ENCODE data around the gene DEUP1. TPM values are rescaled to one million over a fixed set of nuclear protein-coding genes. Genes with fewer than 3 reads are reported as not detected.

DEUP1 gene
- total RNA-seq, 1 donor from 2014 or later: 0.68 TPM

GRCh38 chr11:93481279-93481678 lies 150.7 kb downstream of the DEUP1 start:
- Histone ChIP-seq H3K9me3 (no peaks in the 10 kb centered on the region), H3K27ac (no peak overlapping the region), H3K27me3 (ENCODE audit: low read depth) (no peaks in the 10 kb centered on the region), H3K4me1 (no peaks in the 10 kb centered on the region), H3K36me3 (peaks cover 7% of the 10 kb centered on the region), H3K4me3 (no peak overlapping the region)
- no peak for ATAC-seq
- no peak for DNase-seq
- intact Hi-C loops (cut with DNase I): no loop called here
- TF ChIP-seq, protein P1, sequence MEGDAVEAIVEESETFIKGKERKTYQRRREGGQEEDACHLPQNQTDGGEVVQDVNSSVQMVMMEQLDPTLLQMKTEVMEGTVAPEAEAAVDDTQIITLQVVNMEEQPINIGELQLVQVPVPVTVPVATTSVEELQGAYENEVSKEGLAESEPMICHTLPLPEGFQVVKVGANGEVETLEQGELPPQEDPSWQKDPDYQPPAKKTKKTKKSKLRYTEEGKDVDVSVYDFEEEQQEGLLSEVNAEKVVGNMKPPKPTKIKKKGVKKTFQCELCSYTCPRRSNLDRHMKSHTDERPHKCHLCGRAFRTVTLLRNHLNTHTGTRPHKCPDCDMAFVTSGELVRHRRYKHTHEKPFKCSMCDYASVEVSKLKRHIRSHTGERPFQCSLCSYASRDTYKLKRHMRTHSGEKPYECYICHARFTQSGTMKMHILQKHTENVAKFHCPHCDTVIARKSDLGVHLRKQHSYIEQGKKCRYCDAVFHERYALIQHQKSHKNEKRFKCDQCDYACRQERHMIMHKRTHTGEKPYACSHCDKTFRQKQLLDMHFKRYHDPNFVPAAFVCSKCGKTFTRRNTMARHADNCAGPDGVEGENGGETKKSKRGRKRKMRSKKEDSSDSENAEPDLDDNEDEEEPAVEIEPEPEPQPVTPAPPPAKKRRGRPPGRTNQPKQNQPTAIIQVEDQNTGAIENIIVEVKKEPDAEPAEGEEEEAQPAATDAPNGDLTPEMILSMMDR (IDR thresholded peaks at IDR 0.05): no peak

GRCh38 chr11:93481696-93482095 lies 151.2 kb downstream of the DEUP1 start:
- intact Hi-C loops (cut with DNase I): no loop called here
- ATAC-seq (peak in 1 of 2 donors; percentile 35), DNase-seq (no peak)
- H3K4me3 ChIP-seq: no peak overlapping the region
- H3K36me3 ChIP-seq: peaks cover 7% of the 10 kb centered on the region
- TF ChIP-seq, protein P1 (IDR thresholded peaks at IDR 0.05): no peak
- no peaks in the 10 kb centered on the region for H3K4me1 ChIP-seq
- no peak overlapping the region for H3K27ac ChIP-seq
- H3K27me3 ChIP-seq (ENCODE audit: low read depth): no peaks in the 10 kb centered on the region
- H3K9me3 ChIP-seq: no peaks in the 10 kb centered on the region

DNA sequence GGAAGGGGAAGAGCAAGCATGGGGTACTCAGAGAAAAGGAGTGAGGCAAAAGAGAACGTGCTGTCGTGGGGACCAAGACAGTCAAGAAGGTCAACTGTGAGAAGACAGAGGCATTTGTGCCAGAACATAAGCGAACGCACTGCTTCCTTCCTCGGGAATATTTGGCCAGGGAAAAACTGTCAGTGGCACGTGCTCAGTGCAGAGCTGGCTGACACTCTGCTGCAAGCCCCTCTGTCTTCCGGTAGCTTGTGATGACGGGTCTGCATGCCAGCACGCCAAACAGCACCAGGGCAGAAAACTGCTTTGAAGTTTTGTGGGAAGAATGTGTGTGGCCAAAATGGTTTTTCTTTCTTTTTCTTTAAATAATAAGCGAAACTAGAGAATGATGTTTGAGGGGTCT lies 152.0 kb downstream of the DEUP1 start:
- Histone ChIP-seq H3K27me3 (ENCODE audit: low read depth) (no peaks in the 10 kb centered on the region), H3K9me3 (no peaks in the 10 kb centered on the region), H3K4me3 (no peak overlapping the region), H3K27ac (no peak overlapping the region), H3K36me3 (peaks cover 4% of the 10 kb centered on the region), H3K4me1 (no peaks in the 10 kb centered on the region)
- ATAC-seq (peak in 1 of 2 donors; percentile 7), DNase-seq (no peak)
- TF ChIP-seq, protein P1 (IDR thresholded peaks at IDR 0.05): no peak
- intact Hi-C loops (cut with DNase I): no loop called here

- no peak overlapping the region for H3K27ac ChIP-seq
- H3K4me1 ChIP-seq: no peaks in the 10 kb centered on the region
- ATAC-seq (no peak), DNase-seq (no peak)
- intact Hi-C loops (cut with DNase I): no loop called here
- H3K27me3 ChIP-seq (ENCODE audit: low read depth): no peaks in the 10 kb centered on the region
- H3K4me3 ChIP-seq: no peak overlapping the region
- TF ChIP-seq, protein P1 (IDR thresholded peaks at IDR 0.05): no peak
- H3K36me3 ChIP-seq: no peaks in the 10 kb centered on the region
- no peaks in the 10 kb centered on the region for H3K9me3 ChIP-seq
Measured at GRCh38 chr11:93484716-93485115, 154.2 kb downstream of the DEUP1 start.

DNA sequence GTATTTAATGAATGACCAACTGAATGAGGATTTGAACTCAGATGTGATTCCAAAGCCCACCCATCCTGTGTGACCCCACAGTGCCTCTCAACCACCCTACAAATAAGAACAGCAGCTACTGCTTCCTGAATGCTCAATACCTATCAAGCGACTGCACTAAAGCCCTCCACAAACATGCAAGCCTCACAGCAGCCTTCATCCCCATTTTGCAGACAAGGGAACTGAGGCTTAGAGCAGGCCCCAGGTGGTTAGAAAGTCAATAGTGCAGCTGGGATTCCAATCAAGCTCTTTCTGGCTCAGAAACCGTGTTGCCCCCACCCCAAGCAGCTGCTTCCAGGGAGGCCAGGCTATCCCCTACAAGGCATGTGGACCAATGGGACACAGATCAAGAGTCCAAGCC lies 155.4 kb downstream of the DEUP1 start:
- Histone ChIP-seq H3K36me3 (no peaks in the 10 kb centered on the region), H3K9me3 (no peaks in the 10 kb centered on the region), H3K27me3 (ENCODE audit: low read depth) (no peaks in the 10 kb centered on the region), H3K4me1 (no peaks in the 10 kb centered on the region), H3K27ac (no peak overlapping the region), H3K4me3 (no peak overlapping the region)
- ATAC-seq (no peak), DNase-seq (no peak)
- TF ChIP-seq, protein P1 (IDR thresholded peaks at IDR 0.05): no peak
- intact Hi-C loops (cut with DNase I): no loop called here

DNA sequence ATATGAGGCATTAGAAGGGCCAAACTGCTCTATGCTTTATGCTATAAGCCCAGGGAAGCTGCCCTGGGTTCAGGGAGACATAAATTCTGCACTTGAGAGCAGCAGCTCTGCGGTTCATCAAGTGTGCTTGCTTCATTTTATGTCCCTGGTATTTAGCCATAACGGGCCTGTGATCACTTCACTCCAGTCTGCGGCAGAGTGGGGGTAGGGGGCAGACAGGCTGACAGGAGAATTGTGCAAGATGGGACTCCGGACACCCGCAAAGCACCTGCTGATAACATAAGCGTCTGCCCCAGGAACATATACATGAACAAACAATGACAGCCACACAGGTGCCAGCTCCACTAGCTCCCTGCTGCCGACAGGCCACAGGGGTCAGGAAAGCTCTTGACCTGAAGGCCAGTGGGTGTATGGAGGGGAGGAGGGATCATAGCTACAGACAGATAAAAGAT lies 156.5 kb downstream of the DEUP1 start:
- H3K4me3 ChIP-seq: no peak overlapping the region
- H3K27me3 ChIP-seq (ENCODE audit: low read depth): no peaks in the 10 kb centered on the region
- no peaks in the 10 kb centered on the region for H3K36me3 ChIP-seq
- TF ChIP-seq, protein P1 (IDR thresholded peaks at IDR 0.05): no peak
- DNase-seq (no peak), ATAC-seq (peak; percentile 5 to 23)
- no peaks in the 10 kb centered on the region for H3K4me1 ChIP-seq
- intact Hi-C loops (cut with DNase I): no loop called here
- H3K27ac ChIP-seq: no peak overlapping the region
- no peaks in the 10 kb centered on the region for H3K9me3 ChIP-seq

All from lower lobe of right lung (tissue), 2 donors.